ENCODE results near the gene PTPRG.

DNA sequence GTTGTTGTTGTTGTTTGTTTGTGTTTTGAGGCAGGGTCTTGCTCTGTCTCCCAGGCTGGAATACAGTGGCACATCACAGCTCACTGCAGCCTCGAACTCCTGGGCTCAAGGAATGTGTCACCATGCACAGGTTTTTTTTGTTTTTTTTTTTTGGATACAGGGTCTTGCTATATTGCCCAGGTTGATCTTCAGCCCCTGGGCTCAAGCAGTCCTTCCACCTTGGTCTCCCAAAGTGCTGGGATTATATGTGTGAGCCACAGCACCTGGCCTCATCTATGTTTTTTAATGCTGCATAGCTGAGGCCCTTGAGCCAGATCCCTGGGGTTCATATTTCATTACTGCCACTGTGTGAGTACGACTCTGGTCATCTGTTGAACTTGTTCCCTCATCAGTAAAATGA lies 459.3 kb downstream of the PTPRG start:
- TF ChIP-seq, protein P1, sequence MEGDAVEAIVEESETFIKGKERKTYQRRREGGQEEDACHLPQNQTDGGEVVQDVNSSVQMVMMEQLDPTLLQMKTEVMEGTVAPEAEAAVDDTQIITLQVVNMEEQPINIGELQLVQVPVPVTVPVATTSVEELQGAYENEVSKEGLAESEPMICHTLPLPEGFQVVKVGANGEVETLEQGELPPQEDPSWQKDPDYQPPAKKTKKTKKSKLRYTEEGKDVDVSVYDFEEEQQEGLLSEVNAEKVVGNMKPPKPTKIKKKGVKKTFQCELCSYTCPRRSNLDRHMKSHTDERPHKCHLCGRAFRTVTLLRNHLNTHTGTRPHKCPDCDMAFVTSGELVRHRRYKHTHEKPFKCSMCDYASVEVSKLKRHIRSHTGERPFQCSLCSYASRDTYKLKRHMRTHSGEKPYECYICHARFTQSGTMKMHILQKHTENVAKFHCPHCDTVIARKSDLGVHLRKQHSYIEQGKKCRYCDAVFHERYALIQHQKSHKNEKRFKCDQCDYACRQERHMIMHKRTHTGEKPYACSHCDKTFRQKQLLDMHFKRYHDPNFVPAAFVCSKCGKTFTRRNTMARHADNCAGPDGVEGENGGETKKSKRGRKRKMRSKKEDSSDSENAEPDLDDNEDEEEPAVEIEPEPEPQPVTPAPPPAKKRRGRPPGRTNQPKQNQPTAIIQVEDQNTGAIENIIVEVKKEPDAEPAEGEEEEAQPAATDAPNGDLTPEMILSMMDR (IDR thresholded peaks at IDR 0.05), result no peak
- TF ChIP-seq POLR2A (IDR thresholded peaks at IDR 0.05), result no peak
